MM.1S (cell line): ENCODE data around the gene TSPEAR.

Source experiments
- DNase-seq: peaks from one replicate; pipeline ENCODE4 v3.0.0-alpha.2; 2015
- H2AFZ ChIP-seq: fragments of 300-600 bp; sonication (generic); 2 replicates; pipeline ENCODE4 v1.6.0; 2016; ENCODE audit warnings: antibody characterized with exemption, low read length
- H3F3A ChIP-seq: fragments of 300-600 bp; sonication (generic); 2 replicates; pipeline ENCODE4 v1.6.1; 2016; ENCODE audit warnings: mild to moderate bottlenecking, antibody characterized with exemption, low read length, moderate library complexity, mixed read lengths; ENCODE audit not compliant: insufficient read depth
- H3K27ac ChIP-seq: fragments of 300-600 bp; sonication (generic); 2 replicates; pipeline ENCODE4 v1.5.1; 2016; ENCODE audit warnings: mild to moderate bottlenecking, low read length
- H3K27me3 ChIP-seq: fragments of 300-600 bp; sonication (generic); replicated peaks from 2 replicates; pipeline ENCODE4 v1.6.0; 2016; ENCODE audit warnings: low read length; ENCODE audit not compliant: insufficient read depth
- H3K36me3 ChIP-seq: fragments of 300-600 bp; sonication (generic); replicated peaks from 2 replicates; pipeline ENCODE4 v1.6.1; 2016; ENCODE audit warnings: mild to moderate bottlenecking, low read length, mixed read lengths; ENCODE audit not compliant: insufficient read depth
- H3K4me1 ChIP-seq: fragments of 300-600 bp; sonication (generic); 2 replicates; pipeline ENCODE4 v1.6.1; 2016; ENCODE audit warnings: low read length, mixed read lengths
- H3K4me2 ChIP-seq: fragments of 300-600 bp; sonication (generic); 2 replicates; pipeline ENCODE4 v1.6.0; 2016; ENCODE audit warnings: low read depth, low read length
- H3K4me3 ChIP-seq: fragments of 300-600 bp; sonication (generic); 2 replicates; pipeline ENCODE4 v1.5.1; 2016; ENCODE audit warnings: low read length, mixed read lengths
- H3K79me2 ChIP-seq: fragments of 300-600 bp; sonication (generic); 2 replicates; pipeline ENCODE4 v1.6.1; 2016; ENCODE audit warnings: mixed run types, low read length, mixed read lengths
- H3K9ac ChIP-seq: fragments of 300-600 bp; sonication (generic); 2 replicates; pipeline ENCODE4 v1.6.1; 2016; ENCODE audit warnings: low read length, mixed read lengths
- H3K9me2 ChIP-seq: fragments of 300-600 bp; sonication (generic); replicated peaks from 2 replicates; pipeline ENCODE4 v1.6.1; 2016; ENCODE audit warnings: mild to moderate bottlenecking, low read length, mixed read lengths; ENCODE audit not compliant: insufficient read depth
- H3K9me3 ChIP-seq: fragments of 300-600 bp; sonication (generic); replicated peaks from 2 replicates; pipeline ENCODE4 v1.6.1; 2016; ENCODE audit warnings: mild to moderate bottlenecking, low read length, mixed read lengths; ENCODE audit not compliant: insufficient read depth
- H4K20me1 ChIP-seq: fragments of 300-600 bp; sonication (generic); 2 replicates; pipeline ENCODE4 v1.6.1; 2016; ENCODE audit warnings: mild to moderate bottlenecking, low read length, moderate library complexity, mixed read lengths; ENCODE audit not compliant: insufficient read depth
- CTCF ChIP-seq: fragments of 300-600 bp; sonication (generic); IDR thresholded peaks from 2 replicates; pipeline ENCODE4 v1.5.1; 2016; ENCODE audit warnings: antibody characterized with exemption, low read length, mixed read lengths
- EZH2 ChIP-seq: fragments of 300-600 bp; sonication (generic); optimal IDR thresholded peaks from 2 replicates; pipeline ENCODE3; 2017; ENCODE audit warnings: low read depth, mild to moderate bottlenecking, antibody characterized with exemption, low read length, mixed read lengths
- EZH2phosphoT487 ChIP-seq: fragments of 300-600 bp; sonication (generic); IDR thresholded peaks from 2 replicates; pipeline ENCODE4 v1.6.1; 2018; ENCODE audit warnings: antibody characterized with exemption, low read length

Gene TSPEAR

DNA sequence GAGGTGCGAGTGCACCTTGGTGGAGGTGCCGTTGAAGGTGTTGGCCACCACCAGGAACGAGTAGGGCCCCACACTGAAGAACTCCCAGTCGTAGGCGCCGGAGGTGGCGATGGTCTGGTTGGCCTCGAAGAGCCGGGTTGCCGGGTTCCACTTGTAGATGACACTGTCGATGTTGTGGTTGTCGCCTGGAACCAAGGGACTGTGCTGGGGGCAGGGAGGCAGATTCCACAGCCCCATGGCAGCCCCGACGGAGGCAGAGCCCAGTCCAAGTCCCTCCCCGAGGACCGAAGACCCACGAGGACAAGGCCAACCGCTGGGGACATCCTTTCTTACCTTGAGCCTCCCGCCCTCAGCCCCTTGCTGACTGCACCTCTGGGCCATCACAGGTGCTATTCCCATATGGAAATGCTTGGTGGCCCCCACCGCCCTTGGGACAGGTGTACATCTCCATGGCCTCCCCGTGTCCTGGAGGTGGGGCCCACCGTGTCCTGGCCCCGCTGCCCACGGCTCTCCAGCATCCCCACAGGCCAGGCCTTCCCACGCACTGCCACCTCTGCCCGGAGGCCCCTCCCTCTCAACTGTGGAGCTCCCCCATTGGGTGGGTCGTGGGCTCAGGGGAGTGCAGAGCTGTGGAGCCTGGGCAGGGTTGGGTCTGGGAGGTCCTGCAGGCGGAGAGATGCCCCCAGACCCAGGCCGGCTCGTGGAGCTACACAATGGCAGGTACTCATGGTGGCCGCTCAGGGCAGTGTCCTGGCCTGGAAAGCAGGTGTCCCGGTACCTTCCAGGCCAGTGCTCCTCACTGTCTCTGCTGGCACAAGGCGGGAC is 189.2 kb downstream of the TSPEAR start:
- no peak overlapping the region for H3K9ac ChIP-seq
- H4K20me1 ChIP-seq = no peaks in the 10 kb centered on the region
- H3K4me2 ChIP-seq = no peak overlapping the region
- no peak overlapping the region for H3K27ac ChIP-seq
- H2AFZ ChIP-seq = no peak overlapping the region
- no peak overlapping the region for H3K4me3 ChIP-seq
- H3K36me3 ChIP-seq = no peaks in the 10 kb centered on the region
- no peaks in the 10 kb centered on the region for H3F3A ChIP-seq
- H3K4me1 ChIP-seq = no peaks in the 10 kb centered on the region
- no peaks in the 10 kb centered on the region for H3K9me3 ChIP-seq
- H3K27me3 ChIP-seq = peaks cover 98% of the 10 kb centered on the region
- no peaks in the 10 kb centered on the region for H3K9me2 ChIP-seq
- no peak for DNase-seq
- no peaks in the 10 kb centered on the region for H3K79me2 ChIP-seq
- TF ChIP-seq EZH2 = no peak
- no peak for TF ChIP-seq CTCF
- TF ChIP-seq EZH2phosphoT487 = no peak

GRCh38 chr21:44521301-44521927 is 190.0 kb downstream of the TSPEAR start:
- no peak for TF ChIP-seq CTCF
- TF ChIP-seq EZH2phosphoT487 = no peak
- TF ChIP-seq EZH2 = no peak
- peaks cover 98% of the 10 kb centered on the region for H3K27me3 ChIP-seq

DNA sequence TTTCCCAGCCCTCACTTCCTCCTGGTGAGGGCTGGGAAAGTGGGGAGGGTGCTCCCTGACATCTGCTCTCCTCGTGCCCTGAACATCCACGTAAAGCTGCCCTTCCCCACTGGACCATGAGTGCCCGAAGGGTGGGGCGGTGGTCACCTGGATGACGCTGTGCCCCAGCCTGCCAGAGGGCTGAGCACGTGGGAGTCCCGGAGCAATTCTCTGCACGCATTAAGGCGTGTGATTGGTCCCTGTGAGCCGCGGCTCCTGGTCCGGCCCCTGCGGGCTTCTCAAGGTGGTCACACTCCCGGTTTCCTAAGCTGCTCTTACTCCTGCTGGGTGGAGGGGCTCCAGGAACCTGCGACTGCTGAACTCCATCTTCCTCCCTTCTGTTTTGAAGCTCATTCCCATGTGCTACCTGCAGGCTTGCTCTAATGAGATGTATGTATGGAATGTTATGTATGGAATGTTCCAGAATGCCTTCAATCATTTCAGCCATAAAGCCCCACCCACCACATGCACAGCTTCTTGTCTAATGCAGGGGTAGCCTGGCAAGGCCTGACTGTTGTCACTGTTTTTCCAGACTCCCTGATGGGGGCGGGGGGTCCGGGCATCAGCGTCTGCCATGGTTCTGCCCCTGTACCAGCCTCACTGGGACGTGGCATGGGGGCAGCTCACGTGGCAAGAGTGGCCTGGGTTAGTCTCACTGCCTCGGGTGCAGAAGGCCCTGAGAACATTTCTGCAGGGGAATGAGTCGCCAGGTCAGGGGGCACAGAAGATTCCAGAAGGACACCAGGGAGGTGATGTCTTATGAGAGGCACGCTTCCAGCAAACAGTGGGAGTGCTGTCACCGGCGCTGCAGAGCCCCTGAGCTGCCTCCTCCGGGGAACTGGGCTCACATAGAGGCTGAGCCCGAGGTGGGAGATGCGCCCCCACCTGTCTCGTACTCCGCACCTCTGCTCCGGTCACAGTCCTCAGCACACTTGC is 190.8 kb downstream of the TSPEAR start:
- Histone ChIP-seq H3K36me3 (no peaks in the 10 kb centered on the region), H3K27ac (no peak overlapping the region), H3K27me3 (peaks cover 98% of the 10 kb centered on the region), H3K4me2 (no peak overlapping the region), H3K9me2 (no peaks in the 10 kb centered on the region), H3K9ac (no peak overlapping the region), H3F3A (no peaks in the 10 kb centered on the region), H3K79me2 (no peaks in the 10 kb centered on the region), H3K9me3 (no peaks in the 10 kb centered on the region), H3K4me3 (no peak overlapping the region), H3K4me1 (no peaks in the 10 kb centered on the region), H4K20me1 (no peaks in the 10 kb centered on the region), H2AFZ (no peak overlapping the region)
- no peak for DNase-seq
- TF ChIP-seq CTCF (no peak), EZH2phosphoT487 (no peak), EZH2 (no peak)

More at GRCh38 chr21:44521301-44521927, 190.0 kb downstream of the TSPEAR start:
- no peak overlapping the region for H3K9ac ChIP-seq
- DNase-seq = no peak
- H3K36me3 ChIP-seq = no peaks in the 10 kb centered on the region
- H4K20me1 ChIP-seq = no peaks in the 10 kb centered on the region
- H3K9me2 ChIP-seq = no peaks in the 10 kb centered on the region
- H2AFZ ChIP-seq = no peak overlapping the region
- no peak overlapping the region for H3K27ac ChIP-seq
- no peaks in the 10 kb centered on the region for H3F3A ChIP-seq
- no peak overlapping the region for H3K4me2 ChIP-seq
- H3K9me3 ChIP-seq = no peaks in the 10 kb centered on the region
- no peak overlapping the region for H3K4me3 ChIP-seq
- no peaks in the 10 kb centered on the region for H3K79me2 ChIP-seq
- no peaks in the 10 kb centered on the region for H3K4me1 ChIP-seq
